Loucy (cell line): Measurements from ENCODE around the gene PDE4A.
A peak's percentile ranks its signal among the peaks of the same experiment; 100 is the strongest.

Experiments used
- H2AFZ ChIP-seq: fragments of 200-600 bp; sonication (generic); 2 replicates; pipeline ENCODE4 v1.6.0; 2016; ENCODE audit warnings: antibody characterized with exemption, mild to moderate bottlenecking, low read length, moderate library complexity
- H3F3A ChIP-seq: fragments of 200-600 bp; 2 replicates; pipeline ENCODE4 v1.6.0; 2016; ENCODE audit warnings: antibody characterized with exemption, low read depth, mild to moderate bottlenecking
- H3K27me3 ChIP-seq: fragments of 200-600 bp; sonication (generic); 2 replicates; pipeline ENCODE4 v1.6.1; 2014; ENCODE audit warnings: low read length, mild to moderate bottlenecking; ENCODE audit not compliant: insufficient read depth, poor library complexity, severe bottlenecking
- H3K36me3 ChIP-seq: fragments of 200-600 bp; sonication (generic); 2 replicates; pipeline ENCODE4 v1.6.1; 2016; ENCODE audit warnings: low read length; ENCODE audit not compliant: insufficient read depth
- H3K4me1 ChIP-seq: fragments of 200-600 bp; sonication (generic); 2 replicates; pipeline ENCODE4 v1.5.1; 2014; ENCODE audit warnings: low read length, mild to moderate bottlenecking; ENCODE audit not compliant: insufficient read depth, poor library complexity, severe bottlenecking
- H3K4me2 ChIP-seq: fragments of 200-600 bp; sonication (generic); 2 replicates; pipeline ENCODE4 v1.6.0; 2014; ENCODE audit warnings: antibody characterized with exemption, low read length, low read depth, mild to moderate bottlenecking; ENCODE audit not compliant: poor library complexity, severe bottlenecking
- H3K4me3 ChIP-seq: fragments of 200-600 bp; sonication (generic); 2 replicates; pipeline ENCODE4 v1.5.1; 2014; ENCODE audit warnings: low read length, mild to moderate bottlenecking, mixed read lengths; ENCODE audit not compliant: poor library complexity, severe bottlenecking
- H3K79me2 ChIP-seq: fragments of 200-600 bp; sonication (generic); 2 replicates; pipeline ENCODE4 v1.6.1; 2014; ENCODE audit warnings: low read length; ENCODE audit not compliant: insufficient read depth
- H3K9ac ChIP-seq: fragments of 200-600 bp; sonication (generic); 2 replicates; pipeline ENCODE4 v1.6.0; 2014; ENCODE audit warnings: mild to moderate bottlenecking, low read depth, low read length, moderate library complexity; ENCODE audit not compliant: poor library complexity, severe bottlenecking
- H3K9me2 ChIP-seq: fragments of 200-600 bp; sonication (generic); replicated peaks from 2 replicates; pipeline ENCODE4 v1.6.1; 2016; ENCODE audit warnings: low read depth, low read length, mixed read lengths
- H3K9me3 ChIP-seq: fragments of 200-600 bp; sonication (generic); 2 replicates; pipeline ENCODE4 v1.6.1; 2014; ENCODE audit warnings: mild to moderate bottlenecking, antibody characterized with exemption, low read length, low read depth; ENCODE audit not compliant: insufficient read depth
- H4K20me1 ChIP-seq: fragments of 200-600 bp; sonication (generic); 2 replicates; pipeline ENCODE4 v1.6.0; 2014; ENCODE audit warnings: antibody characterized with exemption, low read length, mild to moderate bottlenecking; ENCODE audit not compliant: insufficient read depth, poor library complexity, severe bottlenecking
- EZH2phosphoT487 ChIP-seq: fragments of 200-600 bp; IDR thresholded peaks from 2 replicates; pipeline ENCODE4 v1.6.1; 2018; ENCODE audit warnings: antibody characterized with exemption, mild to moderate bottlenecking, moderate library complexity, borderline replicate concordance
- TF ChIP-seq, protein P1 (sequence below): fragments of 200-600 bp; sonication (generic); conservative IDR thresholded peaks from 2 replicates; pipeline ENCODE4 v1.5.1; 2014; ENCODE audit warnings: mild to moderate bottlenecking, antibody characterized with exemption, low read length

Gene PDE4A

GRCh38 chr19:10508707-10509106, 88.4 kb downstream of the PDE4A start:
- Histone ChIP-seq H2AFZ (no peak overlapping the region), H3K9me2 (no peaks in the 10 kb centered on the region), H3F3A (no peaks in the 10 kb centered on the region), H3K4me1 (peaks cover 13% of the 10 kb centered on the region), H3K27me3 (no peaks in the 10 kb centered on the region), H3K36me3 (no peaks in the 10 kb centered on the region), H3K9ac (no peak overlapping the region), H3K4me2 (no peak overlapping the region), H4K20me1 (no peaks in the 10 kb centered on the region), H3K79me2 (peaks cover 7% of the 10 kb centered on the region), H3K4me3 (no peak overlapping the region), H3K9me3 (no peaks in the 10 kb centered on the region)
- TF ChIP-seq, protein P1, sequence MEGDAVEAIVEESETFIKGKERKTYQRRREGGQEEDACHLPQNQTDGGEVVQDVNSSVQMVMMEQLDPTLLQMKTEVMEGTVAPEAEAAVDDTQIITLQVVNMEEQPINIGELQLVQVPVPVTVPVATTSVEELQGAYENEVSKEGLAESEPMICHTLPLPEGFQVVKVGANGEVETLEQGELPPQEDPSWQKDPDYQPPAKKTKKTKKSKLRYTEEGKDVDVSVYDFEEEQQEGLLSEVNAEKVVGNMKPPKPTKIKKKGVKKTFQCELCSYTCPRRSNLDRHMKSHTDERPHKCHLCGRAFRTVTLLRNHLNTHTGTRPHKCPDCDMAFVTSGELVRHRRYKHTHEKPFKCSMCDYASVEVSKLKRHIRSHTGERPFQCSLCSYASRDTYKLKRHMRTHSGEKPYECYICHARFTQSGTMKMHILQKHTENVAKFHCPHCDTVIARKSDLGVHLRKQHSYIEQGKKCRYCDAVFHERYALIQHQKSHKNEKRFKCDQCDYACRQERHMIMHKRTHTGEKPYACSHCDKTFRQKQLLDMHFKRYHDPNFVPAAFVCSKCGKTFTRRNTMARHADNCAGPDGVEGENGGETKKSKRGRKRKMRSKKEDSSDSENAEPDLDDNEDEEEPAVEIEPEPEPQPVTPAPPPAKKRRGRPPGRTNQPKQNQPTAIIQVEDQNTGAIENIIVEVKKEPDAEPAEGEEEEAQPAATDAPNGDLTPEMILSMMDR: no peak
- TF ChIP-seq EZH2phosphoT487: no peak

GRCh38 chr19:10510301-10510802, 90.0 kb downstream of the PDE4A start:
- TF ChIP-seq, protein P1: peak; percentile 66
- no peak for TF ChIP-seq EZH2phosphoT487
- no peaks in the 10 kb centered on the region for H4K20me1 ChIP-seq
- H3K4me2 ChIP-seq: peak overlapping the region; percentile 27
- no peak overlapping the region for H3K9ac ChIP-seq
- H3K9me2 ChIP-seq: no peaks in the 10 kb centered on the region
- H3K4me1 ChIP-seq: peaks cover 7% of the 10 kb centered on the region
- H3F3A ChIP-seq: no peaks in the 10 kb centered on the region
- no peaks in the 10 kb centered on the region for H3K27me3 ChIP-seq
- H3K36me3 ChIP-seq: no peaks in the 10 kb centered on the region
- no peak overlapping the region for H3K4me3 ChIP-seq
- H3K79me2 ChIP-seq: no peaks in the 10 kb centered on the region
- H2AFZ ChIP-seq: peak overlapping the region; percentile 62
- no peaks in the 10 kb centered on the region for H3K9me3 ChIP-seq

DNA sequence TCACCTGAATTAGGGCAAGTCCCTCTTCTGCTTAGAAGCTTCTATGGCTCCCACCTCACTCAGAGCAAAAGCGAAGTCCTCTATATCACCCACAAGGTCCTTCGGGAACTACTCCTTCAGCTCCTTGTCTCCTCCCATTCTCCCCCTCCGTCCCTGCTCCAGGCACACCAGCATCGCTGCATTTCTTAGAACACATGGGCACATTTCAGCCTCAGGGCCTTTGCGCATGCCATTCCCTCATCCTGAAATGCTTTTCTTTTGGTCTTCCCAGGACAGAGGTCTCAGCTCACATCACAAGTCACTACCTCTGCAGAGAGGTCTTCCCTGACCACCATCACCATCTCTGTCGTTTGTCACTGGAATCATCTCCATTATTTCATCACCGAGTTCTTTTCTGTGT, 92.9 kb downstream of the PDE4A start:
- Histone ChIP-seq H3K9me2 (no peaks in the 10 kb centered on the region), H3F3A (no peaks in the 10 kb centered on the region), H3K27me3 (no peaks in the 10 kb centered on the region), H3K36me3 (no peaks in the 10 kb centered on the region), H3K4me2 (no peak overlapping the region), H3K79me2 (no peaks in the 10 kb centered on the region), H3K9ac (no peak overlapping the region), H2AFZ (no peak overlapping the region), H3K4me3 (no peak overlapping the region), H3K9me3 (no peaks in the 10 kb centered on the region), H4K20me1 (no peaks in the 10 kb centered on the region), H3K4me1 (peaks cover 11% of the 10 kb centered on the region)
- no peak for TF ChIP-seq EZH2phosphoT487
- TF ChIP-seq, protein P1: no peak
